ENCODE measurements around the gene CRISPLD2.

GRCh38 chr16:84861671-84862070, 41.9 kb downstream of the CRISPLD2 start:
- no peak for TF ChIP-seq SNRNP70 (optimal IDR thresholded peaks at IDR 0.05; ENCODE audit: low read depth, low read length)
- no peak for TF ChIP-seq CTCF (IDR thresholded peaks at IDR 0.05 in 2 of 3, conservative IDR thresholded peaks at IDR 0.05 in 1 of 3; ENCODE audit: insufficient read depth in 2 of 3, low read depth in 1 of 3, low read length in 3 of 3)
- TF ChIP-seq JUN (IDR thresholded peaks at IDR 0.05; ENCODE audit: borderline replicate concordance, low read depth, low read length) = no peak
- TF ChIP-seq JUN (CRISPR knock-in tag; IDR thresholded peaks at IDR 0.05; ENCODE audit: borderline replicate concordance) = no peak
- TF ChIP-seq RBFOX2 (IDR thresholded peaks at IDR 0.05; ENCODE audit: low read depth, low read length) = no peak
- TF ChIP-seq SREBF2 (CRISPR knock-in tag; IDR thresholded peaks at IDR 0.05) = no peak
- TF ChIP-seq, protein P1, sequence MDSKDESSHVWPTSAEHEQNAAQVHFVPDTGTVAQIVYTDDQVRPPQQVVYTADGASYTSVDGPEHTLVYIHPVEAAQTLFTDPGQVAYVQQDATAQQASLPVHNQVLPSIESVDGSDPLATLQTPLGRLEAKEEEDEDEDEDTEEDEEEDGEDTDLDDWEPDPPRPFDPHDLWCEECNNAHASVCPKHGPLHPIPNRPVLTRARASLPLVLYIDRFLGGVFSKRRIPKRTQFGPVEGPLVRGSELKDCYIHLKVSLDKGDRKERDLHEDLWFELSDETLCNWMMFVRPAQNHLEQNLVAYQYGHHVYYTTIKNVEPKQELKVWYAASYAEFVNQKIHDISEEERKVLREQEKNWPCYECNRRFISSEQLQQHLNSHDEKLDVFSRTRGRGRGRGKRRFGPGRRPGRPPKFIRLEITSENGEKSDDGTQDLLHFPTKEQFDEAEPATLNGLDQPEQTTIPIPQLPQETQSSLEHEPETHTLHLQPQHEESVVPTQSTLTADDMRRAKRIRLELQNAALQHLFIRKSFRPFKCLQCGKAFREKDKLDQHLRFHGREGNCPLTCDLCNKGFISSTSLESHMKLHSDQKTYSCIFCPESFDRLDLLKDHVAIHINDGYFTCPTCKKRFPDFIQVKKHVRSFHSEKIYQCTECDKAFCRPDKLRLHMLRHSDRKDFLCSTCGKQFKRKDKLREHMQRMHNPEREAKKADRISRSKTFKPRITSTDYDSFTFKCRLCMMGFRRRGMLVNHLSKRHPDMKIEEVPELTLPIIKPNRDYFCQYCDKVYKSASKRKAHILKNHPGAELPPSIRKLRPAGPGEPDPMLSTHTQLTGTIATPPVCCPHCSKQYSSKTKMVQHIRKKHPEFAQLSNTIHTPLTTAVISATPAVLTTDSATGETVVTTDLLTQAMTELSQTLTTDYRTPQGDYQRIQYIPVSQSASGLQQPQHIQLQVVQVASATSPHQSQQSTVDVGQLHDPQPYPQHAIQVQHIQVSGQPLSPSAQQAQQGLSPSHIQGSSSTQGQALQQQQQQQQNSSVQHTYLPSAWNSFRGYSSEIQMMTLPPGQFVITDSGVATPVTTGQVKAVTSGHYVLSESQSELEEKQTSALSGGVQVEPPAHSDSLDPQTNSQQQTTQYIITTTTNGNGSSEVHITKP (IDR thresholded peaks at IDR 0.05; ENCODE audit: partially characterized antibody) = no peak
- TF ChIP-seq NFYB (IDR thresholded peaks at IDR 0.05; ENCODE audit: extremely low read depth, insufficient read length) = no peak
- TF ChIP-seq POLR2A (conservative IDR thresholded peaks at IDR 0.05) = no peak
- TF ChIP-seq HDAC2 (IDR thresholded peaks at IDR 0.05) = no peak
